ENCODE results near the gene FASLG.

Gene FASLG

GRCh38 chr1:172708452-172708851 lies 49.5 kb downstream of the FASLG start:
- in situ Hi-C loops (cut with HindIII; ENCODE audit: low pct_ligation_motif_present, low pct_unique_long_range_greater_than_20kb, low sequenced_read_pairs): no loop called here
- no peak for DNase-seq

GRCh38 chr1:172711558-172711957 lies 52.7 kb downstream of the FASLG start:
- in situ Hi-C loops (cut with HindIII; ENCODE audit: low pct_ligation_motif_present, low pct_unique_long_range_greater_than_20kb, low sequenced_read_pairs): loop anchor here (10.0 kb wide), 1 partner anchor 97 kb away; no protein-coding TSS in a partner anchor
- no peak for DNase-seq

DNA sequence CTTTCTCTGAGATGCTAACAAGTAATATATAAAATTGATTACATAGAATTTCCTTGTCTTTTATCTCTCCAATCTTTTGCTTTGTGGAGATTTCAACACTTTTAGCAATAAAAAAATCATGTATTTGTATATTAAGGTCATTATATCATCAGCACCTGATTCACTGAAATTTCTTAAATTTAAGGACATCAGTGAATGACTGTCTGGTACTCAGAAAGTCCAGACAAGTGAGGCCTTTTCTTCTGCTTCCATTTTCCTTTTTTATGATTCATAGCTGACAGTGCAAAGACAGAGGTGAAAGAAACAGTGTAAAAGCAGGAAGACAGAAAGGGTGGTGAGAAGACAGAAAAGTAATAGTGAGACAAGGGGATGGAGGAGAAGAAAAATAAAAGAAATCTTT lies 54.6 kb downstream of the FASLG start:
- in situ Hi-C loops (cut with HindIII; ENCODE audit: low pct_ligation_motif_present, low pct_unique_long_range_greater_than_20kb, low sequenced_read_pairs): loop anchor here (10.0 kb wide), 1 partner anchor 99 kb away; no protein-coding TSS in a partner anchor
- no peak for DNase-seq
